NCI-H2107 (cell line): ENCODE results near the gene ITGAD.
"Not testable (repeated sequence)": the region's sequence is repeated elsewhere in the genome, so short reads cannot be mapped to it uniquely, and the experiment has no call there.

Experiments used
- DNase-seq: peaks from one replicate; lab custom pipeline; 2025; lab: John Stamatoyannopoulos, UW

The ITGAD gene

GRCh38 chr16:31430380-31431052, 37.4 kb downstream of the ITGAD start:
- DNase-seq = no peak

DNA sequence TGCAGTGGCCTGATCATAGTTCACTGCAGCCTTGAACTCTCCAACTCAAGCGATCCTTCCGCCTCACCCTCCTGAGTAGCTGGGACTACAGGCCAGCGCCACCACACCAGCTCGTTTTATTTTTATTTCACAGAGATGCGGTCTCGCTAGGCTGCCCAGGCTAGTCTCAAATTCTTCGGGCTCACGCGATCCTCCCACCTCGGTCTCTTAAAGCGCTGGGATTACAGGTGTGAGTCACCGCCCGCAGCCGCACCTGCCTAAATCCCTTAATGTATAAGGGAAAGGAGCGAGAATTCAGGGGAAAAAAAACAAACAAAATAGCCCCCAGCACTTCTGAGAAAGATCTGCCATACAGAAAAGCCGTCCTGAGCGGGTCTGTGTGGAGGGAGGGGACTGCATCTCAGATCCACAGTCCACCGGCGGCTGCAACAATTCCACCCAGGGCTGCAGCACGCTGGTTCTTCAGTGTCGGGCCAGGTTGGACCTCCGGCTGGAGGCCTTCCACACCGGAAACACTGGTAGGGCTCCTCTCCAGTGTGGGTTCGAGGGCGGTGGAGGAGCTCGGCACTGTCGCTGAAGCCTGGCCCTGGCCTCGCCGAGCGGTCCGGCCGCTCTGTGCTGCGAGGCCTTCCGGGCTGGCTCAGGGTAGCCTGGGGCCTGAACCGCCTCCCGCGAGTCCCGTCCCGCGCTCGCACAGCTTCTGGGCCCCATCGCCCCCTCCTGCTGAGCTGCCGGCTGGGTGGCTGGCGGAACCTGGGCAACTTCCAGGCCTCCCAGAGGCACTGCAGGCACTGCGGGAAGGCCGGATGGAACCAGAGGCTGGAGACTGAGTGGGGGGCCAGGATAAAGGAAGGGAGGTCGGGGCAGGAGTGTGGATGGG, 42.4 kb downstream of the ITGAD start:
- no peak for DNase-seq

- no peak for DNase-seq
Observed at GRCh38 chr16:31436221-31437045, 43.3 kb downstream of the ITGAD start.

DNA sequence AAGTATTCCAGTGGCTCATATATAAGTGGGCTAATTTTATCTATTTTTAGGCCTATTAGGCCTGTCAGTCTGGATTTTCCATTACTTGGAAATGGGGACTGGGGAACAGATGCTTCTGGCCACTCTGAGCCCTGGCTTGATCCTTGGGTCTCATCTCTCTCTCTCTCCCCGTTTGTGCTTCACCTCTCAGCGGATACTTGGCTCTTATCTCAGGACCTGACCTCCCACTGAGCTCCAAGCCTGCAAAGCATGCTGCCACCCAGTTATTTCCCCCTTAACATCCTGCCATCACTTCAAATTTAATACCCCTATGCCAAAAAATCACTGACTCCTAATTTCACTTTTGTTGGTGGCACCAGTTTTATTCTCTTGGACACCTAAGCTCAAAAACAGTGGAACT, 45.3 kb downstream of the ITGAD start:
- DNase-seq = no peak

DNA sequence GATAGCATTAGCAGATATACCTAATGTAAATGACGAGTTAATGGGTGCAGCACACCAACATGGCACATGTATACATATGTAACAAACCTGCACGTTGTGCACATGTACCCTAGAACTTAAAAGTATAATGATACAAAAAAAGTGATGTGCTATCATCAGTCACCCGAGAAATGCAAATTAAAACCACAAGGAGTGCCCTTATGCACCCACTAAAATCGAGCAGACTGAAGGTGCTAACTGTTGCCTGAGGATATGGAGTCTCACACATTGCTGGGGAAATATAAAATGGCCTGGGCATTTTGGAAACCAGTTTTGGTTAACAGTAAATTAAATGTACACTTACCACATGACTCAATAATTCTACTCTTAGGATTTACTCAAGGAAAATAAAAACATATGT, 45.9 kb downstream of the ITGAD start:
- not testable (repeated sequence) for DNase-seq

DNA sequence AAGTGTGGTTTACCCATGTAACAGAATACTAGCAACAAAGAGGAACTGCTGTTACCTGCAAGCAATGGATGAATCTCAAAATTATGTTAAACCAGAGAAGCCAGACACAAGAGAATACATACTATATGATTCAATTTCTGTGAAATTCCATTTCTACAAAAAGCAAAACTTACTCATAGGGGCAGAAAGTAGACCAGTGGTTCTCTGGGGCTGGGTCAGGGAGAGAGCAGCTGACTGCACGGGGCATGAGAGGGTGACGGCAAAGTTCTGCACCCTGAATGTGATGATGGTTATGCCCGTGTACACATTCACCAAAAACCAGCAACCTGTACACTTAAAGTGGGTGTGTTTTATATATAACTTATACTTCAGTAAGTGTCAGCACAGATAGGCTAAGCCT, 46.4 kb downstream of the ITGAD start:
- DNase-seq = no peak

DNA sequence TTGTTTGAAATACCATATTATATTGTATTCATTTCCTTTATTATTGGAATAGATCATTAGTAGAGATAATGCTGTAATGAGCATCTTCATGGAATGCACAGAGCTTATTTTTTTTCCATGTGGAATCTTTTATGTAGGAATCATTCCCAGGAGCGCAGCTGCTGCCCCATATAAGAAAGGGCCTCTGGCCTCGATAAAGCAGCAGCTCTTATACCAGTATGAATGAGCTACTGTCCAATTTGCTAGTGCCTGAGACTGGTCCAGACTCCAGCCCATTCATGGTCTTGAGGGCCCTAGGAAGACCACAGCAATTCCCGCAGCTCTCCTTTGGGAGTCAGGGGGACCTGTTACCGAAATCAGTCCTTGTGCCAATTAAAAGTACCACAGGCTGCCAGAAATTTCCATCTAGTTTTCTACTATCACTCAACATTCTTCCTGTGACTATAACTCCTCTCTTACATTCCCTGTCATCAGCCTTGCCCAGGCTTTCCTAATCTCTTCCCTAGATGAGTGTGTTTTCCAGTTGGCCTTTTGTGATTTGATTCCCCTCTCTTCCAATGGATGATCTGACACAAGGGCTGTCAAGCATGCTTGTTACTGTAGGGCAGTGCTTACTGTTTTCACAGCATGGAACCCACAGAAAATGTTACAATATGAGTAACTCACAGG, 47.5 kb downstream of the ITGAD start:
- no peak for DNase-seq

- DNase-seq = no peak
Observed at GRCh38 chr16:31441956-31442355, 48.8 kb downstream of the ITGAD start.

DNA sequence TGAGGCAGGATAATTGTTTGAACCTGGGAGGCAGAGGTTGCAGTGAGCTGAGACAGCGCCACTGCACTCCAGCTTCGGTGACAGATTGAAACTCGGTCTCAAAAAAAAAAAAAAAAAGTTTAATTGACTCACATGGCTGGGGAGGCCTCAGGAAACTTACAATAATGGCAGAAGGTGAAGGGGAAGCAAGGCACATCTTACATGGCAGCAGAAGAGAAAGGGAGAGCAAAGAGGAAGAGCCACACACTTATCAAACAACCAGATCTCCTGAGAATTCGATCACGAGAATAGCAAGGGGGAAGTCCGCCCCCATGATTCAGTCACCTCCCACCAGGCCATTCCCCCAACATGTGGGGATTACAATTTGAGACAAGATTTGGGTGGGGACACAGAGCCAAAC, 52.8 kb downstream of the ITGAD start:
- DNase-seq = not testable (repeated sequence)

DNA sequence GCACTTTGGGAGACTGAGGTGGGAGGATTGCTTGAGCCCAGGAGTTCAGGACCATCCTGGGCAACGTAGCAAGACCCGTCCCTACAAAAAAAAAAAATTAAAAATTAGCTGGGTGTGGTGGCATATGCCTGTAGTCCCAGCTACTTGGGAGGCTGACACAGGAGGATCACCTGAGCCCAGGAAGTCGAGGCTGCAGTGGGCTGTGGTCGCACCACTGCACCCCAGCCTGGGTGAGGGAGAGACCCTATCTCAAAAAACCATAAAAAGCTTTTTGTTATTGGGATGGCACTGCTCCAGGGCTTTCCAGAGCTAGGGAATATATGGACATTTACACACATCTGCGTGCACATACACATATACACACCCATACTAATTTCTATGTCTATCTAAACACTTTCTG, 58.1 kb downstream of the ITGAD start:
- DNase-seq = no peak

GRCh38 chr16:31451681-31452351, 58.7 kb downstream of the ITGAD start:
- no peak for DNase-seq

GRCh38 chr16:31452631-31453106, 59.5 kb downstream of the ITGAD start:
- DNase-seq = no peak

GRCh38 chr16:31453255-31454204, 60.4 kb downstream of the ITGAD start:
- DNase-seq = no peak

GRCh38 chr16:31455601-31456314, 62.6 kb downstream of the ITGAD start:
- DNase-seq = no peak

GRCh38 chr16:31456988-31457360, 63.8 kb downstream of the ITGAD start:
- no peak for DNase-seq

GRCh38 chr16:31458073-31458843, 65.1 kb downstream of the ITGAD start:
- no peak for DNase-seq

DNA sequence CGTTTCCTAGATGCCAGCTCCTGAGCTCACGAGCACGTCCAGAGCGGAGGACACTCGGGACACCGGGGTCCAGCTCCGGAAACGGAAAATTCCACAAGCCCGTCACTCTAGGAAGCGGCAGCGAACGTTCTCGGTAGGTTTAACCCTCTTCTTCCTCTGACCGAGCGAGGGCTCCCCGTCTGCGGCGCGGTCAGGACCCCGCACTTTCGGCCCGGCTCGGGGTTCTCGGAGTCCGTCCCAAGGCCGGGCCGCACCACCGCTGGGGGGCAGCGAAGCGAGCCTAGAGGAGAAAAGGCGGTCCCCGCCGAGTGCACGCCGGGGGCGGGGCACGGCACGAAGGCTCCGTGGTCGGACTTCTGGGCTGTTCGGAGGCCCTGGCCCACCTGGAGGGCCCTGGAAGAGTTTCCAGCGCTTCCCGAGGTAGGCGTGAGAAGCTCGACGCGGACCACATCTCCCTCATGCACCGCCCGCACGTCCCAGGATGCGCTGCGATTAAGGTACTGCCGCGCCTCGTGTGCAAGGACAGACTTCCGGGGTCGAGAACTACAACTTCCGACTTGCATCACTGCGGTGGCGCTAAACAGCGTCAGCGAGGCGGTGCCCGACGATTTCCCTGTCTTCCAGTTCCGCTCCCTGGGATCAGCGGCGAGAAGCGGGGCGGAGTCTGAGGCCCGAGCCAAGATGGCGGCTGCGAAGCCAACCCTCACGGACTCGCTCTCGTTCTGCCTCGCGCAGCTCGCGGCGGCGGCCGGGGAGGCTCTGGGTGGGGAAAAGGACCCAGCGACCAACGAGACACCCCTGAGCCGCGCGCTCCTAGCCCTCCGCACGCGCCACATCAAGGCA, 65.9 kb downstream of the ITGAD start, which contains the start of gene ARMC5:
Gene ARMC5, plus strand, starts transcription at position 658 of the 843 bp plus-strand sequence. Its CDS starts 24 bp downstream, at position 682.
- DNase-seq = peak; percentile 87
